Esophagus (tissue), 2 donors: Measurements from ENCODE around the gene WDFY4. TPM values are rescaled to one million over a fixed set of nuclear protein-coding genes. Genes with fewer than 3 reads are reported as not detected.

ENCODE experiments used
- H3K27ac ChIP-seq, 2 donors: one replicate each; pipeline ENCODE4 v1.5.1; 2013; ENCODE audit warnings: low read depth in 2 of 2, mild to moderate bottlenecking in 2 of 2, inconsistent platforms in 1 of 2, low read length in 1 of 2, moderate library complexity in 1 of 2
- H3K27me3 ChIP-seq, 2 donors: one replicate each; pipeline ENCODE4 v1.6.1; 2013; ENCODE audit warnings: low read length in 2 of 2, control low read depth in 1 of 2, mild to moderate bottlenecking in 1 of 2; ENCODE audit not compliant: insufficient read depth in 2 of 2, control insufficient read depth in 1 of 2
- H3K36me3 ChIP-seq, 2 donors: one replicate each; pipeline ENCODE4 v1.6.1; 2013; ENCODE audit warnings: low read length in 1 of 2; ENCODE audit not compliant: control insufficient read depth in 2 of 2, insufficient read depth in 2 of 2
- H3K4me1 ChIP-seq, 2 donors: one replicate each; pipeline ENCODE4 v1.6.1; 2013; ENCODE audit warnings: low read length in 1 of 2; ENCODE audit not compliant: control insufficient read depth in 2 of 2, insufficient read depth in 2 of 2
- H3K4me3 ChIP-seq, 2 donors: one replicate each; pipeline ENCODE4 v1.5.1; 2013; ENCODE audit warnings: low read length in 2 of 2, mild to moderate bottlenecking in 2 of 2, low read depth in 1 of 2, moderate library complexity in 1 of 2
- H3K9me3 ChIP-seq, 2 donors: one replicate each; pipeline ENCODE4 v1.6.1; 2013; ENCODE audit warnings: mild to moderate bottlenecking in 2 of 2, low read depth in 1 of 2, low read length in 1 of 2, moderate library complexity in 1 of 2; ENCODE audit not compliant: control insufficient read depth in 2 of 2, insufficient read depth in 1 of 2
- whole genome bisulfite sequencing, 2 donors: extraction: QIAGEN DNeasy Blood & Tissue Kit; methylation state at CpG; one replicate each; pipeline ENCODE4 v1.1.7; 2013; 5-methylcytosine and 5-hydroxymethylcytosine counted together
- polyA plus RNA-seq, 2 donors: library from polyadenylated mRNA; stranded (reverse); fragments of 200-250 nt; gene quantifications; one replicate each; pipeline ENCODE4 v1.2.3, GENCODE V29; 2013
- donor health status: healthy with polysubstance abuse.
- donor health status: Bipolar disorder and iron deficiency.

Gene WDFY4
- polyA plus RNA-seq, 2 donors = 0.43 to 0.79 TPM

- no peaks in the 10 kb centered on the region for H3K36me3 ChIP-seq
- WGBS, 2 donors = 86 to 90% methylated on average over 13 of the region's 13 CpGs
- H3K4me3 ChIP-seq = no peak overlapping the region
- no peaks in the 10 kb centered on the region for H3K4me1 ChIP-seq
- no peak overlapping the region for H3K27ac ChIP-seq
- H3K27me3 ChIP-seq = no peaks in the 10 kb centered on the region
- no peaks in the 10 kb centered on the region for H3K9me3 ChIP-seq
These were observed 316.0 kb downstream of the WDFY4 start for GRCh38 chr10:49000437-49001398.

- H3K27me3 ChIP-seq = no peaks in the 10 kb centered on the region
- no peaks in the 10 kb centered on the region for H3K4me1 ChIP-seq
- 79 to 82% methylated on average over 9 of the region's 9 CpGs for WGBS, 2 donors
- H3K9me3 ChIP-seq = no peaks in the 10 kb centered on the region
- no peak overlapping the region for H3K4me3 ChIP-seq
- H3K27ac ChIP-seq = no peak overlapping the region
- no peaks in the 10 kb centered on the region for H3K36me3 ChIP-seq
These were observed 316.7 kb downstream of the WDFY4 start for GRCh38 chr10:49001402-49001801.

- Histone ChIP-seq H3K27me3 (no peaks in the 10 kb centered on the region), H3K4me3 (no peak overlapping the region), H3K4me1 (no peaks in the 10 kb centered on the region), H3K27ac (no peak overlapping the region), H3K9me3 (no peaks in the 10 kb centered on the region), H3K36me3 (no peaks in the 10 kb centered on the region)
- WGBS, 2 donors = 68 to 76% methylated on average over 17 of the region's 17 CpGs
These were observed 317.4 kb downstream of the WDFY4 start for GRCh38 chr10:49001870-49002672.

- no peaks in the 10 kb centered on the region for H3K36me3 ChIP-seq
- peaks cover 0 to under 1% of the 10 kb centered on the region in 2 donors for H3K4me1 ChIP-seq
- H3K9me3 ChIP-seq = no peaks in the 10 kb centered on the region
- WGBS, 2 donors = 76 to 79% methylated on average over 5 of the region's 5 CpGs
- H3K27me3 ChIP-seq = no peaks in the 10 kb centered on the region
- no peak overlapping the region for H3K27ac ChIP-seq
- H3K4me3 ChIP-seq = no peak overlapping the region
These were observed 320.6 kb downstream of the WDFY4 start for GRCh38 chr10:49005270-49005669.

- 58 to 64% methylated on average over 5 of the region's 5 CpGs for WGBS, 2 donors
- Histone ChIP-seq H3K36me3 (no peaks in the 10 kb centered on the region), H3K4me3 (no peak overlapping the region), H3K27me3 (no peaks in the 10 kb centered on the region), H3K9me3 (no peaks in the 10 kb centered on the region), H3K27ac (no peak overlapping the region), H3K4me1 (peaks cover 0 to 2% of the 10 kb centered on the region in 2 donors)
These were observed 322.5 kb downstream of the WDFY4 start for GRCh38 chr10:49007129-49007528.

GRCh38 chr10:49008091-49008490 is 323.4 kb downstream of the WDFY4 start:
- H3K27ac ChIP-seq = no peak overlapping the region
- 30 to 59% methylated on average over 1 of the region's 1 CpG for WGBS, 2 donors

GRCh38 chr10:49008505-49009198 is 324.0 kb downstream of the WDFY4 start:
- Histone ChIP-seq H3K4me3 (no peak overlapping the region), H3K27me3 (no peaks in the 10 kb centered on the region), H3K27ac (no peak overlapping the region), H3K36me3 (no peaks in the 10 kb centered on the region), H3K4me1 (peaks cover 2% of the 10 kb centered on the region in 2 donors), H3K9me3 (no peaks in the 10 kb centered on the region)
- 79 to 84% methylated on average over 13 of the region's 13 CpGs for WGBS, 2 donors

More at GRCh38 chr10:49008091-49008490, 323.4 kb downstream of the WDFY4 start:
- H3K27me3 ChIP-seq = no peaks in the 10 kb centered on the region
- no peaks in the 10 kb centered on the region for H3K36me3 ChIP-seq
- H3K4me3 ChIP-seq = no peak overlapping the region
- H3K9me3 ChIP-seq = no peaks in the 10 kb centered on the region
- H3K4me1 ChIP-seq = peaks cover 2% of the 10 kb centered on the region in 2 donors

GRCh38 chr10:49009199-49009979 is 324.7 kb downstream of the WDFY4 start:
- Histone ChIP-seq H3K27ac (no peak overlapping the region), H3K4me3 (no peak overlapping the region), H3K36me3 (no peaks in the 10 kb centered on the region), H3K27me3 (no peaks in the 10 kb centered on the region), H3K4me1 (peaks cover 2% of the 10 kb centered on the region in 2 donors), H3K9me3 (no peaks in the 10 kb centered on the region)
- WGBS, 2 donors = 61 to 64% methylated on average over 8 of the region's 8 CpGs
